GM18868 (cell line): ENCODE results near the gene LYSMD2.
"Not testable (repeated sequence)": the region's sequence is repeated elsewhere in the genome, so short reads cannot be mapped to it uniquely, and the experiment has no call there.

Experiments used
- ATAC-seq: cut with Tn5 transposase; IDR thresholded peaks from one replicate; pipeline ENCODE4 v1.9.1; 2021; ENCODE audit warnings: mild to moderate bottlenecking, moderate library complexity; ENCODE audit not compliant: unreplicated experiment

LYSMD2 gene

GRCh38 chr15:51737522-51738305 is at the start of gene LYSMD2:
Gene LYSMD2 (minus strand): TSS chr15:51737655. CDS start chr15:51737622, 33 bp downstream.
- ATAC-seq: peak; percentile 32

- not testable (repeated sequence) for ATAC-seq
These were observed 49.7 kb upstream of the LYSMD2 start for GRCh38 chr15:51787130-51787529.

- ATAC-seq: no peak
These were observed 46.5 kb upstream of the LYSMD2 start for GRCh38 chr15:51783967-51784366.

GRCh38 chr15:51782357-51782896 is 45.0 kb upstream of the LYSMD2 start:
- no peak for ATAC-seq

- ATAC-seq: no peak
These were observed 44.1 kb upstream of the LYSMD2 start for GRCh38 chr15:51781506-51781905.

- no peak for ATAC-seq
These were observed 43.2 kb upstream of the LYSMD2 start for GRCh38 chr15:51780636-51781035.

GRCh38 chr15:51776952-51777569 is 39.6 kb upstream of the LYSMD2 start:
- ATAC-seq: no peak

GRCh38 chr15:51775967-51776816 is 38.7 kb upstream of the LYSMD2 start:
- ATAC-seq: peak; percentile 65

- ATAC-seq: no peak
These were observed 37.5 kb upstream of the LYSMD2 start for GRCh38 chr15:51774916-51775315.

GRCh38 chr15:51771773-51772172 is 34.3 kb upstream of the LYSMD2 start:
- ATAC-seq: no peak

- ATAC-seq: no peak
These were observed 33.4 kb upstream of the LYSMD2 start for GRCh38 chr15:51770902-51771301.

GRCh38 chr15:51768018-51768417 is 30.6 kb upstream of the LYSMD2 start:
- no peak for ATAC-seq

GRCh38 chr15:51766341-51766740 is 28.9 kb upstream of the LYSMD2 start:
- ATAC-seq: no peak

- ATAC-seq: no peak
These were observed 28.3 kb upstream of the LYSMD2 start for GRCh38 chr15:51765751-51766150.

- ATAC-seq: no peak
These were observed 23.4 kb upstream of the LYSMD2 start for GRCh38 chr15:51760805-51761204.

GRCh38 chr15:51759557-51760070 is 22.2 kb upstream of the LYSMD2 start:
- ATAC-seq: no peak

GRCh38 chr15:51758645-51759044 is 21.2 kb upstream of the LYSMD2 start:
- no peak for ATAC-seq

- no peak for ATAC-seq
These were observed 20.0 kb upstream of the LYSMD2 start for GRCh38 chr15:51757450-51757849.

GRCh38 chr15:51756482-51756881 is 19.0 kb upstream of the LYSMD2 start:
- no peak for ATAC-seq

- no peak for ATAC-seq
These were observed 18.3 kb upstream of the LYSMD2 start for GRCh38 chr15:51755790-51756189.

- ATAC-seq: no peak
These were observed 16.8 kb upstream of the LYSMD2 start for GRCh38 chr15:51754267-51754666.
